GM12878 (cell line): ENCODE data around the gene KLHL26. TPM values are rescaled to one million over a fixed set of nuclear protein-coding genes. Genes with fewer than 3 reads are reported as not detected.

ENCODE experiments used
- BCL11A ChIP-seq: IDR thresholded peaks from 2 replicates; pipeline ENCODE4 v1.6.1; 2011; ENCODE audit warnings: low read depth, low read length
- CBX5 ChIP-seq: sonication (generic); IDR thresholded peaks from 2 replicates; pipeline ENCODE4 v1.6.1; 2016; ENCODE audit warnings: low read depth, moderate library complexity, mild to moderate bottlenecking, inconsistent platforms
- CEBPZ ChIP-seq: fragments of 150-350 bp; IDR thresholded peaks from 2 replicates; pipeline ENCODE4 v1.6.1; 2016; ENCODE audit warnings: low read depth, low read length
- CUX1 ChIP-seq: IDR thresholded peaks from 2 replicates; pipeline ENCODE4 v1.6.1; 2012; ENCODE audit warnings: improper control_type of control experiment, low read depth, low read length; ENCODE audit not compliant: insufficient replicate concordance
- E2F4 ChIP-seq: IDR thresholded peaks from 2 replicates; pipeline ENCODE4 v1.6.1; 2012; ENCODE audit warnings: low read depth, low read length, improper control_type of control experiment
- JUNB ChIP-seq: IDR thresholded peaks from 2 replicates; pipeline ENCODE4 v1.6.1; 2016; ENCODE audit warnings: antibody characterized with exemption, mild to moderate bottlenecking
- NR2F1 ChIP-seq: fragments of 450-650 bp; conservative IDR thresholded peaks from 2 replicates; pipeline ENCODE4 v1.6.1; 2017; ENCODE audit warnings: mild to moderate bottlenecking
- PAX5 ChIP-seq: IDR thresholded peaks from 2 replicates; pipeline ENCODE4 v1.6.1; 2011; ENCODE audit warnings: low read depth, low read length, borderline replicate concordance
- PAX8 ChIP-seq: fragments of 450-650 bp; IDR thresholded peaks from 2 replicates; pipeline ENCODE4 v1.6.1; 2017; ENCODE audit warnings: mild to moderate bottlenecking, moderate library complexity
- PBX3 ChIP-seq: IDR thresholded peaks from 2 replicates; pipeline ENCODE4 v1.6.1; 2011; ENCODE audit warnings: mild to moderate bottlenecking, low read depth, low read length, moderate library complexity; ENCODE audit not compliant: insufficient replicate concordance
- POLR2A ChIP-seq: IDR thresholded peaks from 2 replicates; pipeline ENCODE4 v1.6.1; 2011; ENCODE audit warnings: low read depth, mild to moderate bottlenecking, low read length
- SMAD1 ChIP-seq: fragments of 450-650 bp; IDR thresholded peaks from 2 replicates; pipeline ENCODE4 v1.6.1; 2018; ENCODE audit warnings: mild to moderate bottlenecking, low read depth; ENCODE audit not compliant: partially characterized antibody
- SMC3 ChIP-seq: IDR thresholded peaks from 2 replicates; pipeline ENCODE4 v1.6.1; 2011; ENCODE audit warnings: low read length, improper control_type of control experiment, borderline replicate concordance
- SPI1 ChIP-seq: IDR thresholded peaks from 2 replicates; pipeline ENCODE4 v1.6.1; 2011; ENCODE audit warnings: low read depth, mild to moderate bottlenecking, low read length, moderate library complexity, borderline replicate concordance; ENCODE audit not compliant: insufficient read depth
- TCF7 ChIP-seq: IDR thresholded peaks from 2 replicates; pipeline ENCODE4 v1.6.1; 2014; ENCODE audit warnings: antibody characterized with exemption, borderline replicate concordance
- ZBTB33 ChIP-seq: fragments of 450-650 bp; IDR thresholded peaks from 2 replicates; pipeline ENCODE4 v1.6.1; 2017; ENCODE audit warnings: mild to moderate bottlenecking
- polyA plus RNA-seq, 11 experiments: library from polyadenylated mRNA; depleted of rRNA in 4 of 11; unstranded in 6 of 11; stranded (reverse) in 5 of 11; fragments of >200 nt; fragmentation: Nextera tagmentation in 4 of 11; fragmentation: Illumina TruSeq in 1 of 11; extraction: Ambion mirVana in 4 of 11; extraction: Trizol in 1 of 11; gene quantifications; 1 replicate in 1 of 11; 2 replicates in 10 of 11; pipeline versions ENCODE4 v1.2.1 to v1.2.3, GENCODE V29; 2011 to 2016; ENCODE audit warnings: inconsistent platforms in 2 of 11, missing spikeins in 2 of 11, low read depth in 1 of 11
- total RNA-seq, 4 experiments: library from RNA; depleted of rRNA in 3 of 4; stranded (reverse); fragments of >200 nt in 3 of 4; fragmentation: Illumina TruSeq in 1 of 4; extraction: Trizol in 1 of 4; gene quantifications; 2 replicates each; pipeline versions ENCODE4 v1.2.1 to v1.2.3, GENCODE V29; 2013 to 2021

Gene KLHL26
- total and polyA plus RNA-seq, 10 of the 15 experiments (the other 5 are each of a cell fraction or from before 2014, with no cell fraction given), result 0.18 to 14.6 (median 2.9) TPM

- TF ChIP-seq SPI1 (no peak), BCL11A (no peak), SMAD1 (no peak), POLR2A (peak; percentile 92), CBX5 (no peak), ZBTB33 (no peak), PBX3 (peak; percentile 38), CEBPZ (no peak), SMC3 (no peak), CUX1 (no peak), E2F4 (no peak), PAX8 (no peak), PAX5 (no peak), NR2F1 (no peak), TCF7 (no peak), JUNB (no peak)
Observed at GRCh38 chr19:18636969-18637629, at the start of gene KLHL26 (continued).
